ENCODE data around the gene STYX. TPM values are rescaled to one million over a fixed set of nuclear protein-coding genes. Genes with fewer than 3 reads are reported as not detected.

Gene STYX
- total RNA-seq, 1 experiment from 2014 or later: 10.8 TPM

GRCh38 chr14:52730709-52731111, 744 bp downstream of the STYX start:
- TF ChIP-seq, protein P1, sequence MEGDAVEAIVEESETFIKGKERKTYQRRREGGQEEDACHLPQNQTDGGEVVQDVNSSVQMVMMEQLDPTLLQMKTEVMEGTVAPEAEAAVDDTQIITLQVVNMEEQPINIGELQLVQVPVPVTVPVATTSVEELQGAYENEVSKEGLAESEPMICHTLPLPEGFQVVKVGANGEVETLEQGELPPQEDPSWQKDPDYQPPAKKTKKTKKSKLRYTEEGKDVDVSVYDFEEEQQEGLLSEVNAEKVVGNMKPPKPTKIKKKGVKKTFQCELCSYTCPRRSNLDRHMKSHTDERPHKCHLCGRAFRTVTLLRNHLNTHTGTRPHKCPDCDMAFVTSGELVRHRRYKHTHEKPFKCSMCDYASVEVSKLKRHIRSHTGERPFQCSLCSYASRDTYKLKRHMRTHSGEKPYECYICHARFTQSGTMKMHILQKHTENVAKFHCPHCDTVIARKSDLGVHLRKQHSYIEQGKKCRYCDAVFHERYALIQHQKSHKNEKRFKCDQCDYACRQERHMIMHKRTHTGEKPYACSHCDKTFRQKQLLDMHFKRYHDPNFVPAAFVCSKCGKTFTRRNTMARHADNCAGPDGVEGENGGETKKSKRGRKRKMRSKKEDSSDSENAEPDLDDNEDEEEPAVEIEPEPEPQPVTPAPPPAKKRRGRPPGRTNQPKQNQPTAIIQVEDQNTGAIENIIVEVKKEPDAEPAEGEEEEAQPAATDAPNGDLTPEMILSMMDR (conservative IDR thresholded peaks at IDR 0.05): no peak
- no peak for TF ChIP-seq EZH2 (IDR thresholded peaks at IDR 0.05; ENCODE audit: low read depth)
- DNase-seq: no peak
- Histone ChIP-seq H2AFZ (peak overlapping the region; percentile 99), H3K27me3 (ENCODE audit: insufficient read depth, low read depth) (no peaks in the 10 kb centered on the region), H3K79me2 (ENCODE audit: low read depth) (peaks cover 16% of the 10 kb centered on the region), H4K20me1 (ENCODE audit: insufficient read depth) (no peaks in the 10 kb centered on the region; the same call in 1 of the 2 replicates), H3K4me2 (peak overlapping the region; percentile 95), H3K36me3 (ENCODE audit: low read depth) (0 out of 2 replicates have a peak, but pooled peaks cover 2% of the 10 kb centered on the region), H3K4me3 (peak overlapping the region; percentile 94), H3F3A (ENCODE audit: insufficient read depth, low read depth) (peaks cover 26% of the 10 kb centered on the region), H3K4me1 (replicated peaks; ENCODE audit: insufficient read depth) (peaks cover 6% of the 10 kb centered on the region; the same call in 1 of the 2 replicates), H3K9me3 (ENCODE audit: insufficient read depth, low read depth) (no peaks in the 10 kb centered on the region), H3K9me2 (ENCODE audit: insufficient read depth) (no peaks in the 10 kb centered on the region), H3K27ac (0 out of 2 replicates have a peak overlapping the region, but pooled peaks have one; percentile 10)
- POLR2A ChIA-PET (ENCODE audit: unreplicated experiment): no interaction called here
- BruUV-seq (replicated peaks): no TSS peak
- CTCF ChIA-PET: no interaction called here
- intact Hi-C loops (cut with micrococcal nuclease; ENCODE audit: unreplicated experiment): no loop called here

GRCh38 chr14:52733824-52734223, 3.9 kb downstream of the STYX start:
- Histone ChIP-seq H3K9me2 (ENCODE audit: insufficient read depth) (no peaks in the 10 kb centered on the region), H3F3A (ENCODE audit: insufficient read depth, low read depth) (peaks cover 4% of the 10 kb centered on the region), H2AFZ (no peak overlapping the region), H3K27ac (no peak overlapping the region), H3K27me3 (ENCODE audit: insufficient read depth, low read depth) (no peaks in the 10 kb centered on the region), H3K36me3 (ENCODE audit: low read depth) (no peaks in the 10 kb centered on the region), H3K4me3 (no peak overlapping the region), H3K79me2 (ENCODE audit: low read depth) (peaks cover 21% of the 10 kb centered on the region), H3K4me2 (no peak overlapping the region), H3K9me3 (ENCODE audit: insufficient read depth, low read depth) (no peaks in the 10 kb centered on the region), H4K20me1 (ENCODE audit: insufficient read depth) (no peaks in the 10 kb centered on the region), H3K4me1 (replicated peaks; ENCODE audit: insufficient read depth) (peaks cover 6% of the 10 kb centered on the region; the same call in 1 of the 2 replicates)
- CTCF ChIA-PET: no interaction called here
- DNase-seq: no peak
- POLR2A ChIA-PET (ENCODE audit: unreplicated experiment): no interaction called here
- intact Hi-C loops (cut with micrococcal nuclease; ENCODE audit: unreplicated experiment): no loop called here
- no TSS peak for BruUV-seq (replicated peaks)
- TF ChIP-seq EZH2 (IDR thresholded peaks at IDR 0.05; ENCODE audit: low read depth): no peak
- TF ChIP-seq, protein P1 (conservative IDR thresholded peaks at IDR 0.05): no peak

GRCh38 chr14:52735921-52736489, 6.0 kb downstream of the STYX start:
- H4K20me1 ChIP-seq (ENCODE audit: insufficient read depth): no peaks in the 10 kb centered on the region
- H2AFZ ChIP-seq: no peak overlapping the region
- ChIA-PET CTCF (no interaction called here), POLR2A (ENCODE audit: unreplicated experiment) (no interaction called here)
- BruUV-seq (replicated peaks): no TSS peak
- no peaks in the 10 kb centered on the region for H3K36me3 ChIP-seq (ENCODE audit: low read depth)
- TF ChIP-seq, protein P1 (conservative IDR thresholded peaks at IDR 0.05): no peak
- no peak for TF ChIP-seq EZH2 (IDR thresholded peaks at IDR 0.05; ENCODE audit: low read depth)
- H3K9me2 ChIP-seq (ENCODE audit: insufficient read depth): no peaks in the 10 kb centered on the region
- peaks cover 5% of the 10 kb centered on the region; the same call in 1 of the 2 replicates for H3K4me1 ChIP-seq (replicated peaks; ENCODE audit: insufficient read depth)
- no peak for DNase-seq
- H3K4me2 ChIP-seq: no peak overlapping the region
- H3K9me3 ChIP-seq (ENCODE audit: insufficient read depth, low read depth): no peaks in the 10 kb centered on the region
- H3K27me3 ChIP-seq (ENCODE audit: insufficient read depth, low read depth): no peaks in the 10 kb centered on the region
- no peaks in the 10 kb centered on the region for H3F3A ChIP-seq (ENCODE audit: insufficient read depth, low read depth)
- peaks cover 12% of the 10 kb centered on the region for H3K79me2 ChIP-seq (ENCODE audit: low read depth)
- intact Hi-C loops (cut with micrococcal nuclease; ENCODE audit: unreplicated experiment): no loop called here
- no peak overlapping the region for H3K4me3 ChIP-seq
- H3K27ac ChIP-seq: no peak overlapping the region
